HepG2 (cell line): ENCODE results near the gene AMBRA1. TPM values are rescaled to one million over a fixed set of nuclear protein-coding genes. Genes with fewer than 3 reads are reported as not detected.

Source experiments
- ATAC-seq: fragments of 200-7000 bp; cut with Tn5 transposase; 3 replicates; pipeline ENCODE4 v1.9.1; 2020; ENCODE audit warnings: mild to moderate bottlenecking, moderate library complexity
- BruUV-seq: library from RNA; stranded (reverse); fragments of 400-500 nt; replicated peaks from 2 replicates; lab custom pipeline; 2021; lab: Mats Ljungman, UMichigan
- CTCF ChIA-PET: fragments of 300-600 bp; formaldehyde crosslinking; extraction: SDS; loops from one replicate; lab custom pipeline; 2021; ENCODE audit warnings: low total read pairs, inconsistent platforms, low intra/inter-chr PET ratio; lab: Yijun Ruan, JAX
- POLR2A ChIA-PET: fragments of 350-600 bp; sonication (Branson Sonifier 250); formaldehyde crosslinking; loops from one replicate; lab custom pipeline; 2020; ENCODE audit warnings: antibody characterized with exemption, inconsistent platforms; lab: Yijun Ruan, JAX
- DNase-seq: peaks from one replicate; pipeline ENCODE4 v3.0.0-alpha.2; 2015; ENCODE audit warnings: low spot score
- FAIRE-seq: peaks from 3 replicates; lab custom pipeline; 2011; peaks lifted over from hg19 to GRCh38; lab: Jason Lieb, UNC
- H2AFZ ChIP-seq: one replicate; pipeline ENCODE4 v1.6.1; 2011; ENCODE audit warnings: low read length, inconsistent platforms
- H3K27ac ChIP-seq: fragments of 300-600 bp; 3 replicates; pipeline ENCODE4 v1.8.0; 2011; ENCODE audit warnings: mixed run types, mild to moderate bottlenecking, mixed read lengths, low read length, inconsistent platforms; ENCODE audit not compliant: insufficient read depth; ENCODE audit errors: extremely low read length
- H3K27me3 ChIP-seq, 2 experiments: fragments of 200-600 bp in 1 of 2; 2 replicates in 1 of 2; 3 replicates in 1 of 2; pipeline versions ENCODE4 v1.6.0 to v1.8.0; 2011; ENCODE audit warnings: low read length in 2 of 2, mild to moderate bottlenecking in 2 of 2, moderate library complexity in 2 of 2, inconsistent platforms in 1 of 2; ENCODE audit not compliant: insufficient read depth in 2 of 2, control insufficient read depth in 1 of 2
- H3K36me3 ChIP-seq, 2 experiments: fragments of 200-600 bp in 1 of 2; replicated peaks in 1 of 2; 2 replicates in 1 of 2; 3 replicates in 1 of 2; pipeline versions ENCODE4 v1.5.1 to v1.8.0; 2011; ENCODE audit warnings: low read length in 2 of 2, inconsistent platforms in 1 of 2; ENCODE audit not compliant: insufficient read depth in 2 of 2, control insufficient read depth in 1 of 2
- H3K4me1 ChIP-seq: 2 replicates; pipeline ENCODE4 v1.5.1; 2012; ENCODE audit warnings: low read length, inconsistent platforms; ENCODE audit not compliant: insufficient read depth
- H3K4me2 ChIP-seq: 2 replicates; pipeline ENCODE4 v1.6.0; 2011; ENCODE audit warnings: low read depth, low read length, inconsistent platforms
- H3K4me3 ChIP-seq, 3 experiments: fragments of 200-600 bp in 1 of 3; sonication (generic), shearing (Covaris generic) in 1 of 3; replicated peaks in 1 of 3; 2 replicates each; pipeline ENCODE4 v1.5.1; 2011 to 2016; ENCODE audit warnings: low read length in 3 of 3, inconsistent platforms in 2 of 3, low read depth in 2 of 3, mild to moderate bottlenecking in 2 of 3, control low read depth in 1 of 3, mixed read lengths in 1 of 3; ENCODE audit not compliant: insufficient read depth in 1 of 3
- H3K79me2 ChIP-seq: one replicate; pipeline ENCODE4 v1.6.1; 2011; ENCODE audit warnings: low read length, inconsistent platforms; ENCODE audit not compliant: insufficient read depth
- H3K9ac ChIP-seq: 2 replicates; pipeline ENCODE4 v1.6.0; 2011; ENCODE audit warnings: mild to moderate bottlenecking, low read depth, low read length, inconsistent platforms; ENCODE audit not compliant: insufficient read depth
- H3K9me3 ChIP-seq: 2 replicates; pipeline ENCODE4 v1.5.1; 2012; ENCODE audit warnings: mild to moderate bottlenecking, low read length
- H4K20me1 ChIP-seq: 2 replicates; pipeline ENCODE4 v1.6.0; 2011; ENCODE audit warnings: inconsistent platforms, mild to moderate bottlenecking, low read length, moderate library complexity; ENCODE audit not compliant: insufficient read depth
- BHLHE40 ChIP-seq: IDR thresholded peaks from 2 replicates; pipeline ENCODE4 v1.6.1; 2011; ENCODE audit warnings: low read length, improper control_type of control experiment
- DPF2 ChIP-seq: sonication (generic); formaldehyde crosslinking; IDR thresholded peaks from 2 replicates; pipeline ENCODE4 v1.4.0; 2020; ENCODE audit warnings: mild to moderate bottlenecking, low read depth, missing genetic modification reagents, borderline replicate concordance
- FIP1L1 ChIP-seq: fragments of 200-400 bp; formaldehyde crosslinking; IDR thresholded peaks from 2 replicates; pipeline ENCODE4 v1.6.1; 2018; ENCODE audit warnings: low read depth, mild to moderate bottlenecking, low read length, moderate library complexity, borderline replicate concordance; ENCODE audit not compliant: insufficient read depth
- GFI1 ChIP-seq: sonication (generic); formaldehyde crosslinking; IDR thresholded peaks from 2 replicates; pipeline ENCODE4 v1.5.0; 2020; ENCODE audit warnings: missing genetic modification reagents, mild to moderate bottlenecking, borderline replicate concordance
- HNRNPLL ChIP-seq: fragments of 200-400 bp; formaldehyde crosslinking; IDR thresholded peaks from 2 replicates; pipeline ENCODE4 v1.6.1; 2017; ENCODE audit warnings: mild to moderate bottlenecking, low read depth, low read length; ENCODE audit not compliant: poor library complexity, severe bottlenecking
- KDM2A ChIP-seq: sonication (generic); formaldehyde crosslinking; IDR thresholded peaks from 2 replicates; pipeline ENCODE4 v1.4.0; 2020; ENCODE audit warnings: low read depth, missing genetic modification reagents, borderline replicate concordance
- KLF6 ChIP-seq: IDR thresholded peaks from 2 replicates; pipeline ENCODE4 v1.8.0; 2016; ENCODE audit warnings: missing biosample characterization, missing genetic modification reagents
- SNAPC2 ChIP-seq: sonication (generic); formaldehyde crosslinking; IDR thresholded peaks from 2 replicates; pipeline ENCODE4 v1.8.1; 2022; ENCODE audit warnings: mild to moderate bottlenecking, missing genetic modification reagents
- SRY ChIP-seq: sonication (generic); formaldehyde crosslinking; IDR thresholded peaks from 2 replicates; pipeline ENCODE4 v1.8.0; 2022; ENCODE audit warnings: mild to moderate bottlenecking, missing genetic modification reagents
- TCF12 ChIP-seq, 2 experiments: fragments of 450-650 bp in 1 of 2; sonication (generic) in 1 of 2; formaldehyde crosslinking in 1 of 2; IDR thresholded peaks; 2 replicates each; pipeline versions ENCODE4 v1.6.1 to v1.8.0; 2017 to 2022; ENCODE audit warnings: antibody characterized with exemption in 1 of 2, mild to moderate bottlenecking in 1 of 2, missing genetic modification reagents in 1 of 2, moderate library complexity in 1 of 2
- ZFX ChIP-seq: sonication (generic); formaldehyde crosslinking; IDR thresholded peaks from 2 replicates; pipeline ENCODE4 v1.4.0; 2020; ENCODE audit warnings: mild to moderate bottlenecking, low read depth, missing genetic modification reagents, moderate library complexity
- ZNF124 ChIP-seq: sonication (generic); formaldehyde crosslinking; IDR thresholded peaks from 2 replicates; pipeline ENCODE4 v1.4.0; 2020; ENCODE audit warnings: missing genetic modification reagents
- ZNF205 ChIP-seq: IDR thresholded peaks from 2 replicates; pipeline ENCODE4 v1.6.1; 2018; ENCODE audit warnings: missing biosample characterization, missing genetic modification reagents
- ZNF230 ChIP-seq: sonication (generic); formaldehyde crosslinking; IDR thresholded peaks from 2 replicates; pipeline ENCODE4 v1.4.0; 2020; ENCODE audit warnings: mild to moderate bottlenecking, missing genetic modification reagents
- ZNF234 ChIP-seq: sonication (generic); formaldehyde crosslinking; conservative IDR thresholded peaks from 2 replicates; pipeline ENCODE4 v1.5.1; 2020; ENCODE audit warnings: mild to moderate bottlenecking, missing genetic modification reagents
- ZNF256 ChIP-seq: sonication (generic); formaldehyde crosslinking; conservative IDR thresholded peaks from 2 replicates; pipeline ENCODE4 v1.4.0; 2020; ENCODE audit warnings: missing genetic modification reagents
- ZNF263 ChIP-seq: sonication (generic); formaldehyde crosslinking; IDR thresholded peaks from 2 replicates; pipeline ENCODE4 v1.4.0; 2020; ENCODE audit warnings: missing genetic modification reagents
- ZNF543 ChIP-seq: sonication (generic); formaldehyde crosslinking; IDR thresholded peaks from 2 replicates; pipeline ENCODE4 v1.4.0; 2020; ENCODE audit warnings: mild to moderate bottlenecking, missing genetic modification reagents
- ZNF556 ChIP-seq: sonication (generic); formaldehyde crosslinking; IDR thresholded peaks from 2 replicates; pipeline ENCODE4 v1.4.0; 2020; ENCODE audit warnings: mild to moderate bottlenecking, missing genetic modification reagents, borderline replicate concordance
- ZNF768 ChIP-seq: sonication (generic); formaldehyde crosslinking; IDR thresholded peaks from 2 replicates; pipeline ENCODE4 v1.4.0; 2020; ENCODE audit warnings: missing genetic modification reagents
- ZNF788 ChIP-seq: sonication (generic); formaldehyde crosslinking; IDR thresholded peaks from 2 replicates; pipeline ENCODE4 v1.5.0; 2020; ENCODE audit warnings: mild to moderate bottlenecking, missing genetic modification reagents, borderline replicate concordance
- WGBS: methylation state at CpG from one replicate; pipeline ENCODE4 v1.1.6; 2017; ENCODE audit warnings: low lambda C conversion rate; 5-methylcytosine and 5-hydroxymethylcytosine counted together
- in situ Hi-C: cut with HindIII; loops from 2 replicates; pipeline ENCODE4 v1.10.0; 2017; ENCODE audit warnings: low pct_unique_long_range_greater_than_20kb; ENCODE audit not compliant: extremely low pct_ligation_motif_present
- intact Hi-C: fragments of 100-400 bp; cut with micrococcal nuclease; formaldehyde crosslinking; loops from one replicate; pipeline ENCODE4 v1.10.0; 2022; ENCODE audit not compliant: unreplicated experiment
- polyA plus RNA-seq, 8 experiments: library from polyadenylated mRNA; depleted of rRNA in 3 of 8; stranded (reverse) in 7 of 8; unstranded in 1 of 8; fragments of >200 nt; fragmentation: Illumina TruSeq in 4 of 8; extraction: Trizol in 4 of 8; gene quantifications; 2 replicates each; pipeline versions ENCODE4 v1.2.1 to v1.2.3, GENCODE V29; 2011 to 2016; ENCODE audit warnings: low read depth in 4 of 8, missing spikeins in 1 of 8, mixed read lengths in 1 of 8; ENCODE audit not compliant: insufficient read depth in 1 of 8
- total RNA-seq, 5 experiments: library from RNA; depleted of rRNA; stranded (reverse); fragments of >200 nt; fragmentation: Illumina TruSeq; extraction: Trizol; gene quantifications; 2 replicates each; pipeline ENCODE4 v1.2.3, GENCODE V29; 2016; ENCODE audit warnings: low read depth in 1 of 5
- TF ChIP-seq, protein P1 (sequence below): sonication (generic); formaldehyde crosslinking; IDR thresholded peaks from 2 replicates; pipeline ENCODE4 v1.4.0; 2020; ENCODE audit warnings: low read depth, mild to moderate bottlenecking, missing genetic modification reagents

Gene AMBRA1
- total and polyA plus RNA-seq, 2 of the 13 experiments (the other 11 are each of a cell fraction or from before 2014, with no cell fraction given) = 15.7 to 26.0 TPM

DNA sequence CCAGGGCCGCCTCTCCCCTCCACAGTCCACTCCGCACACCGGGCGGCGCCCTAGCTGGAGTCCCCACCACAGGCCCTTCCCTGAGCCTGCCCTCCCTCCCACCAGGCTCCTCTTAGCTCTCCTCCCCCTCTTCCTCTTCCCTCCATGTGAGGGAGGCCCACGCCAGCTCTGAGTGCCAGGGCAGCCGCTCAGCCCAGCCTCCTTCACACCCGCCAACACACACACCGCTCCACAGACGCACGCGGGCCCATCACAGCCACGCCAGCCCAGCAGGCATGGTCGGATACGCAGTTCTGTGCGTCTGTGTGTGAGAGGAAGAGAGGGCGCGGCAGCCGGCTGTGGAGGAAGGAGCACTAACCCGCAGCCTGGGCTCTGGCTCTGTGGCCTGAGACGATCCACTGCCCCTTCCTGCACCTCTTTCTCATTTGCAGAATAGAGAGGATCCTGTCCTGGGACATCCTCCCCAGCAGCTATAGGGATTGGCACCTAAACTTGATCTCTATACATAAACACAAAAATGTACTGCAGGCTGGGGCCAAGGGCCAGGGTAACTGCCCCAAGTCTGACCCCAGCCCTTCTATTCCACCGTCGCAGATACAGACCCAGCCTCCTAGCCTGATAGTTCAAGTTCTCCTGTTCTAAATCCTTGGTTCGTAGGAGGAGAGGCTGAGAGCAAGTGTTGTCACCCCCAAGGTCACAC lies 205.8 kb downstream of the AMBRA1 start:
- Histone ChIP-seq H3K4me2 (peak overlapping the region; percentile 97), H2AFZ (no peak overlapping the region), H3K4me1 (peaks cover 54% of the 10 kb centered on the region), H3K9me3 (no peaks in the 10 kb centered on the region), H3K27me3 (peaks cover 13 to 36% of the 10 kb centered on the region in 2 experiments), H4K20me1 (peaks cover 15% of the 10 kb centered on the region), H3K79me2 (no peaks in the 10 kb centered on the region), H3K36me3 (0 out of 5 replicates have a peak, but pooled peaks cover 0 to 1% of the 10 kb centered on the region in 2 experiments), H3K27ac (no peak overlapping the region), H3K4me3 (peak overlapping the region; percentile 31 to 82 (median 34); a peak in 5 of 6 replicates), H3K9ac (no peak overlapping the region)
- in situ Hi-C loops (loop anchor here (5.0 kb wide), 1 partner anchor 144 kb away; no protein-coding TSS in a partner anchor), intact Hi-C loops (loop anchor here (2.0 kb wide), 1 partner anchor 149 kb away; no protein-coding TSS in a partner anchor)
- ATAC-seq = peak; percentile 1; the same call in 1 of the 3 replicates
- BruUV-seq = no TSS peak
- WGBS = 3% methylated on average over 12 of the region's 24 CpGs
- POLR2A ChIA-PET = interaction anchor here (0.9 to 1.0 kb wide), 2 partner anchors 8 to 165 kb away, joined by 3 read pairs; no protein-coding TSS in a partner anchor
- FAIRE-seq = no peak
- no peak for DNase-seq
- CTCF ChIA-PET = interaction anchor here (2.4 kb wide), 1 partner anchor 141 kb away, joined by 9 read pairs; no protein-coding TSS in a partner anchor
- TF ChIP-seq GFI1 (CRISPR knock-in tag) (no peak), ZNF556 (0 out of 2 replicates have a peak, but pooled peaks have one; percentile 45), ZNF205 (CRISPR knock-in tag) (no peak), TCF12 (IDR thresholded peaks at IDR 0.05) (no peak), TCF12 (CRISPR knock-in tag; IDR thresholded peaks at IDR 0.05) (no peak), ZNF256 (CRISPR knock-in tag) (no peak), ZNF263 (peak; percentile 49; the same call in 1 of the 2 replicates), DPF2 (CRISPR knock-in tag) (no peak), ZNF234 (CRISPR knock-in tag) (no peak), ZNF768 (0 out of 2 replicates have a peak, but pooled peaks have one; percentile 24), HNRNPLL (peak; percentile 44), SRY (CRISPR knock-in tag) (peak; percentile 40; the same call in 1 of the 2 replicates), ZNF788 (CRISPR knock-in tag) (0 out of 2 replicates have a peak, but pooled peaks have one; percentile 31), ZNF543 (0 out of 2 replicates have a peak, but pooled peaks have one; percentile 50), ZNF230 (CRISPR knock-in tag) (no peak), SNAPC2 (CRISPR knock-in tag) (no peak), FIP1L1 (no peak), KDM2A (CRISPR knock-in tag) (no peak), BHLHE40 (no peak), ZFX (CRISPR knock-in tag) (peak; percentile 38; the same call in 1 of the 2 replicates), ZNF124 (CRISPR knock-in tag) (no peak), KLF6 (CRISPR knock-in tag) (no peak)
- TF ChIP-seq, protein P1, sequence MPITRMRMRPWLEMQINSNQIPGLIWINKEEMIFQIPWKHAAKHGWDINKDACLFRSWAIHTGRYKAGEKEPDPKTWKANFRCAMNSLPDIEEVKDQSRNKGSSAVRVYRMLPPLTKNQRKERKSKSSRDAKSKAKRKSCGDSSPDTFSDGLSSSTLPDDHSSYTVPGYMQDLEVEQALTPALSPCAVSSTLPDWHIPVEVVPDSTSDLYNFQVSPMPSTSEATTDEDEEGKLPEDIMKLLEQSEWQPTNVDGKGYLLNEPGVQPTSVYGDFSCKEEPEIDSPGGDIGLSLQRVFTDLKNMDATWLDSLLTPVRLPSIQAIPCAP (CRISPR knock-in tag) = 0 out of 2 replicates have a peak, but pooled peaks have one; percentile 56
